ENCODE results near the gene STX7.
A peak's percentile ranks its signal among the peaks of the same experiment; 100 is the strongest.

The STX7 gene

DNA sequence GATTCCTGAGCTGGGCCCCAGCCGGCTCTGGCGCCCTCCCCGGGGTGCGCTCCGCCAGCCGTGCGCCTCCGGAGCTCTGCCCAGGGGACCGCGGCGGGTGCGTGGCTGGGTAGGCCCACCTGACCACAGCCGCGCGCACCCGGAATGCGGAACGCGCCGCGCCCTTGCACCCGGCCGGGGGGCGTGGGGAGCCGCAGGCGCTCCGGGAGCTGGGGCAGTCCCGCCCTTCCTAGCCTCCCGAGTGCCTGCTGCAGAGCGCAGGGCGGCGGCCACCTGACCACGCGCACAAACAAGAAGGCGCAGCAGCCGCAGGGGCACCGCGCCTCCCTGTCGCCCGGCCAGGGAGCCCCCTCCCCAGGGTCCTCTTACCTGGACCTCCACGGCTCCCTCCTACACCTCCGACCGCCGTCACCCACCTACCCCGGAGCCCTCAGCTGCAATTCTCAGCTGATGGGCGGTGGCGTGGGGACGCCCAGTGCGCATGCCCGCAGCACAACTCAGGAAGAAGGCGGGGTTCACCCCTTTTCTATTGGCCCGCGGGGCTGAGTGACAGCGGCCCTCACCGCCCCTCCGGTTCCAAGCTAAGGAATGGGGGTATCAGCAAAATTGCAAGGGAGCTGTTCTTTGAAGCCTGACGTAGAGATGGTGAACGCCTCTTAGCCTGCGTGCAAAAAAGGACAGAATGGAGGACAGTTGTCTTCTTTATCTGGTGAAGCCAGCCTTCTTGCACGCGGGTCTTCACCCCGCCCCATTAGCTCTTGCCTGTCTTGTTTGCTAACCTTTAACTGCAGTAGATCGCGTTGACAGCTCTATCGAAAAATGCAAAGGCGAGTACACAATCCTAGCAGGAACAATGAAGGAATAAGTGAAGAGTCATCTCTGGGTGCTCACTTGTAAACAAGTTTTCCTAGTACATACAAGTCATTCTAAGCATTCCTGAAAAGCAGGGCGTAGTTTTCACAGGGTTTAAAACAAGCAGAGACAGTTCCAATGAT lies at the start of gene STX7 (continued):
- TF ChIP-seq KLF17 (tag by site-specific recombination; IDR thresholded peaks at IDR 0.05), result 0 out of 2 replicates have a peak, but pooled peaks have one; percentile 18
- peak; percentile 89 for TF ChIP-seq ZXDB (tag by site-specific recombination; IDR thresholded peaks at IDR 0.05)
- peak; percentile 84 for TF ChIP-seq KLF8 (tag by site-specific recombination; IDR thresholded peaks at IDR 0.05)
- no peak for TF ChIP-seq ZNF311 (tag by site-specific recombination; IDR thresholded peaks at IDR 0.05; ENCODE audit: borderline replicate concordance)
- peak; percentile 96 for TF ChIP-seq ZBTB20 (tag by site-specific recombination; IDR thresholded peaks at IDR 0.05)
- TF ChIP-seq GLIS1 (tag by site-specific recombination; IDR thresholded peaks at IDR 0.05), result peak; percentile 46; the same call in 1 of the 2 replicates
- TF ChIP-seq ZNF510 (tag by site-specific recombination; IDR thresholded peaks at IDR 0.05; ENCODE audit: insufficient replicate concordance), result no peak
- 0 out of 2 replicates have a peak, but pooled peaks have one; percentile 24 for TF ChIP-seq ZNF223 (tag by site-specific recombination; IDR thresholded peaks at IDR 0.05)
- TF ChIP-seq ZNF785 (tag by site-specific recombination; IDR thresholded peaks at IDR 0.05), result 0 out of 2 replicates have a peak, but pooled peaks have one; percentile 28
- peak; percentile 61 for TF ChIP-seq ZNF341 (tag by site-specific recombination; IDR thresholded peaks at IDR 0.05; ENCODE audit: low read depth)
- peak; percentile 97 for TF ChIP-seq ZBTB8A (tag by site-specific recombination; IDR thresholded peaks at IDR 0.05)
- TF ChIP-seq, protein P1, sequence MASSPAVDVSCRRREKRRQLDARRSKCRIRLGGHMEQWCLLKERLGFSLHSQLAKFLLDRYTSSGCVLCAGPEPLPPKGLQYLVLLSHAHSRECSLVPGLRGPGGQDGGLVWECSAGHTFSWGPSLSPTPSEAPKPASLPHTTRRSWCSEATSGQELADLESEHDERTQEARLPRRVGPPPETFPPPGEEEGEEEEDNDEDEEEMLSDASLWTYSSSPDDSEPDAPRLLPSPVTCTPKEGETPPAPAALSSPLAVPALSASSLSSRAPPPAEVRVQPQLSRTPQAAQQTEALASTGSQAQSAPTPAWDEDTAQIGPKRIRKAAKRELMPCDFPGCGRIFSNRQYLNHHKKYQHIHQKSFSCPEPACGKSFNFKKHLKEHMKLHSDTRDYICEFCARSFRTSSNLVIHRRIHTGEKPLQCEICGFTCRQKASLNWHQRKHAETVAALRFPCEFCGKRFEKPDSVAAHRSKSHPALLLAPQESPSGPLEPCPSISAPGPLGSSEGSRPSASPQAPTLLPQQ (tag by site-specific recombination; IDR thresholded peaks at IDR 0.05), result peak; percentile 54; the same call in 1 of the 2 replicates
- peak; percentile 61 for TF ChIP-seq ZIC2 (tag by site-specific recombination; IDR thresholded peaks at IDR 0.05)
- TF ChIP-seq ZBTB48 (tag by site-specific recombination; IDR thresholded peaks at IDR 0.05), result peak; percentile 54; the same call in 1 of the 2 replicates
- TF ChIP-seq ZNF548 (tag by site-specific recombination; IDR thresholded peaks at IDR 0.05), result no peak
- peak; percentile 46; the same call in 1 of the 2 replicates for TF ChIP-seq ZNF76 (tag by site-specific recombination; IDR thresholded peaks at IDR 0.05; ENCODE audit: borderline replicate concordance, low read depth)
- TF ChIP-seq ZSCAN30 (tag by site-specific recombination; IDR thresholded peaks at IDR 0.05), result peak; percentile 75
- peak; percentile 59; the same call in 1 of the 2 replicates for TF ChIP-seq KLF10 (tag by site-specific recombination; IDR thresholded peaks at IDR 0.05)
- TF ChIP-seq ZSCAN23 (tag by site-specific recombination; IDR thresholded peaks at IDR 0.05), result no peak
- TF ChIP-seq PRDM10 (tag by site-specific recombination; IDR thresholded peaks at IDR 0.05), result peak; percentile 88
- peak; percentile 86 for TF ChIP-seq KLF7 (tag by site-specific recombination; IDR thresholded peaks at IDR 0.05; ENCODE audit: borderline replicate concordance)
- TF ChIP-seq, protein P2, sequence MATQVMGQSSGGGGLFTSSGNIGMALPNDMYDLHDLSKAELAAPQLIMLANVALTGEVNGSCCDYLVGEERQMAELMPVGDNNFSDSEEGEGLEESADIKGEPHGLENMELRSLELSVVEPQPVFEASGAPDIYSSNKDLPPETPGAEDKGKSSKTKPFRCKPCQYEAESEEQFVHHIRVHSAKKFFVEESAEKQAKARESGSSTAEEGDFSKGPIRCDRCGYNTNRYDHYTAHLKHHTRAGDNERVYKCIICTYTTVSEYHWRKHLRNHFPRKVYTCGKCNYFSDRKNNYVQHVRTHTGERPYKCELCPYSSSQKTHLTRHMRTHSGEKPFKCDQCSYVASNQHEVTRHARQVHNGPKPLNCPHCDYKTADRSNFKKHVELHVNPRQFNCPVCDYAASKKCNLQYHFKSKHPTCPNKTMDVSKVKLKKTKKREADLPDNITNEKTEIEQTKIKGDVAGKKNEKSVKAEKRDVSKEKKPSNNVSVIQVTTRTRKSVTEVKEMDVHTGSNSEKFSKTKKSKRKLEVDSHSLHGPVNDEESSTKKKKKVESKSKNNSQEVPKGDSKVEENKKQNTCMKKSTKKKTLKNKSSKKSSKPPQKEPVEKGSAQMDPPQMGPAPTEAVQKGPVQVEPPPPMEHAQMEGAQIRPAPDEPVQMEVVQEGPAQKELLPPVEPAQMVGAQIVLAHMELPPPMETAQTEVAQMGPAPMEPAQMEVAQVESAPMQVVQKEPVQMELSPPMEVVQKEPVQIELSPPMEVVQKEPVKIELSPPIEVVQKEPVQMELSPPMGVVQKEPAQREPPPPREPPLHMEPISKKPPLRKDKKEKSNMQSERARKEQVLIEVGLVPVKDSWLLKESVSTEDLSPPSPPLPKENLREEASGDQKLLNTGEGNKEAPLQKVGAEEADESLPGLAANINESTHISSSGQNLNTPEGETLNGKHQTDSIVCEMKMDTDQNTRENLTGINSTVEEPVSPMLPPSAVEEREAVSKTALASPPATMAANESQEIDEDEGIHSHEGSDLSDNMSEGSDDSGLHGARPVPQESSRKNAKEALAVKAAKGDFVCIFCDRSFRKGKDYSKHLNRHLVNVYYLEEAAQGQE (tag by site-specific recombination; IDR thresholded peaks at IDR 0.05), result peak; percentile 75
- no peak for TF ChIP-seq ZNF404 (tag by site-specific recombination; IDR thresholded peaks at IDR 0.05)
- TF ChIP-seq, protein P3, sequence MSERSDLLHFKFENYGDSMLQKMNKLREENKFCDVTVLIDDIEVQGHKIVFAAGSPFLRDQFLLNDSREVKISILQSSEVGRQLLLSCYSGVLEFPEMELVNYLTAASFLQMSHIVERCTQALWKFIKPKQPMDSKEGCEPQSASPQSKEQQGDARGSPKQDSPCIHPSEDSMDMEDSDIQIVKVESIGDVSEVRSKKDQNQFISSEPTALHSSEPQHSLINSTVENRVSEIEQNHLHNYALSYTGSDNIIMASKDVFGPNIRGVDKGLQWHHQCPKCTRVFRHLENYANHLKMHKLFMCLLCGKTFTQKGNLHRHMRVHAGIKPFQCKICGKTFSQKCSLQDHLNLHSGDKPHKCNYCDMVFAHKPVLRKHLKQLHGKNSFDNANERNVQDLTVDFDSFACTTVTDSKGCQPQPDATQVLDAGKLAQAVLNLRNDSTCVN (tag by site-specific recombination; optimal IDR thresholded peaks at IDR 0.05), result peak; percentile 93
- peak; percentile 34; the same call in 1 of the 2 replicates for TF ChIP-seq ZNF366 (tag by site-specific recombination; conservative IDR thresholded peaks at IDR 0.05)
- peak; percentile 62; the same call in 1 of the 2 replicates for TF ChIP-seq IKZF3 (tag by site-specific recombination; IDR thresholded peaks at IDR 0.05)
- TF ChIP-seq MYNN (tag by site-specific recombination; IDR thresholded peaks at IDR 0.05; ENCODE audit: borderline replicate concordance), result no peak
- TF ChIP-seq ZNF660 (tag by site-specific recombination; IDR thresholded peaks at IDR 0.05), result peak; percentile 59; the same call in 1 of the 2 replicates
